Hematopoietic multipotent progenitor cell (in vitro differentiated cells): ENCODE data around the gene IDH3A. TPM values are rescaled to one million over a fixed set of nuclear protein-coding genes. Genes with fewer than 3 reads are reported as not detected.

ENCODE experiments used
- DNase-seq, 3 donors: peaks; one replicate each; pipeline ENCODE4 v3.0.0-alpha.2; 2011 to 2015; ENCODE audit warnings: low read depth in 2 of 3, low spot score in 2 of 3
- total RNA-seq: library from RNA; depleted of rRNA; stranded (reverse); fragments of >200 nt; gene quantifications from one replicate; pipeline ENCODE4 v1.2.3, GENCODE V29; 2012

IDH3A gene
- total RNA-seq, 1 donor: 11.8 TPM

DNA sequence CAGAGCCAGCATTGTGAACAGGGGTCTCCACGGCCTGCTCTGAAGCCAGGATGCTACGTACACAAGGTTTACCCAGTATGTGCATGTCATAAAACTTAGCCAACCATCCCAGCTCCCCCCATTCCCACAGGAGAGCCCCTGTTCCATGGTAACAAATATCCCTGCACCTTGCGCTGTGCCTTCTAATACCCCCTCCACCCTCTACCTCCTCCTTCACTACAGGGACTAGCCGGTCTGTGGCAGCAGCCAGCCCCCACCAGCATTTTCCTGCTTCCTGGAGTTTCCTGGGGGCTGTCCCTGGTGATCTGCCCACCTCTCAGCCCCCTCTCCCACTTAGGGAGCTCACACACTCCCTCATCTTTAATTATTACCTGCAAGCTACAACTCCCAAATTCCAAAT is 64.8 kb downstream of the IDH3A start:
- DNase-seq: no peak

- DNase-seq: no peak
Observed at GRCh38 chr15:78216276-78217104, 67.3 kb downstream of the IDH3A start.

- no peak for DNase-seq
Observed at GRCh38 chr15:78220713-78221112, 71.6 kb downstream of the IDH3A start.

Other genes starting within 250 kb of the IDH3A start
- 33.7 TPM for gene TBC1D2B, start 71.7 kb upstream of the IDH3A start, total RNA-seq
- gene SH2D7, start 56.8 kb upstream of the IDH3A start, total RNA-seq: not detected
- gene CIB2, start 17.9 kb upstream of the IDH3A start, total RNA-seq: 6.7 TPM
- under 0.01 TPM for gene ACSBG1, start 85.2 kb downstream of the IDH3A start, total RNA-seq
- 6.7 TPM for gene DNAJA4, start 115.2 kb downstream of the IDH3A start, total RNA-seq
- 57.4 TPM for gene SKIC8, start 150.2 kb downstream of the IDH3A start, total RNA-seq
- gene CRABP1, start 191.0 kb downstream of the IDH3A start, total RNA-seq: 1.3 TPM